Measurements from ENCODE around the gene DLGAP4. TPM values are rescaled to one million over a fixed set of nuclear protein-coding genes. Genes with fewer than 3 reads are reported as not detected.

The DLGAP4 gene
- total and polyA plus RNA-seq, 10 of the 15 experiments (the other 5 are each of a cell fraction or from before 2014, with no cell fraction given), result 0.42 to 43.3 (median 19.0) TPM

DNA sequence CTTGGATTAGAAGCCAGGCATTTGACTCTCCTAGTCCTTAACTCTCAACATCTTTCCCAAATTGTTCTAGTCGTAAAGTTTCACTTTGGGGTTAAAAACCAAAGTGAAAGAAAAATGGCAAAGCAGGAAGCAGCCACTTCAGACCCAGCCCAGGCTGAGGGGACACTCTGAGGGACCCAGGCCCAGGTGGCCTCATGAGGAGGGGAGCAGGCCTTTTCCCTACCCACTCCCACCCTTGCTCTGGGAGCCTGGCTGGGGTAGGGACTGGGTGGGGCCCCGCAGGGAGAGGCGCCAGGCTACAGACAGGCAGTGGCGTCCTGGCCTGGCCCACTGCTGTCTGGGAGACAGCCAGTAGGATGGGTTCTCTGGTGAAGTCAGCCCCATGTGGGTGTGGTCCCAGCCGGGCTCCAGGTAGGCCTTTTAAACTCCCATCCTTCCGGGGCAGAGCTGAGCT lies 166.5 kb downstream of the DLGAP4 start:
- peaks cover 40% of the 10 kb centered on the region for H3K79me2 ChIP-seq (ENCODE audit: control insufficient read depth, insufficient read depth, low read length)
- H3K4me2 ChIP-seq (ENCODE audit: control insufficient read depth, insufficient read depth), result peak overlapping the region; percentile 82
- FAIRE-seq (no peak), DNase-seq (ENCODE audit: low read depth, low spot score) (no peak), ATAC-seq (peak; percentile 78)
- no peaks in the 10 kb centered on the region for H3K9me3 ChIP-seq (replicated peaks; ENCODE audit: control insufficient read depth, insufficient read depth, low read length)
- H3K4me1 ChIP-seq (ENCODE audit: control insufficient read depth, insufficient read depth, low read length), result peaks cover 30% of the 10 kb centered on the region
- peak overlapping the region; percentile 10 for H3K4me3 ChIP-seq
- H4K20me1 ChIP-seq (ENCODE audit: control insufficient read depth, insufficient read depth), result no peaks in the 10 kb centered on the region
- POLR2A ChIA-PET, result interaction anchor here (0.9 to 1.8 kb wide), 4 partner anchors 10 to 98 kb away, joined by 3 to 9 read pairs (median 4); no protein-coding TSS in a partner anchor
- no TSS peak for BruUV-seq (replicated peaks)
- in situ Hi-C loops (cut with MboI), result no loop called here
- TF ChIP-seq SREBF2 (IDR thresholded peaks at IDR 0.05; ENCODE audit: low read length), result no peak
- TF ChIP-seq, protein P1, sequence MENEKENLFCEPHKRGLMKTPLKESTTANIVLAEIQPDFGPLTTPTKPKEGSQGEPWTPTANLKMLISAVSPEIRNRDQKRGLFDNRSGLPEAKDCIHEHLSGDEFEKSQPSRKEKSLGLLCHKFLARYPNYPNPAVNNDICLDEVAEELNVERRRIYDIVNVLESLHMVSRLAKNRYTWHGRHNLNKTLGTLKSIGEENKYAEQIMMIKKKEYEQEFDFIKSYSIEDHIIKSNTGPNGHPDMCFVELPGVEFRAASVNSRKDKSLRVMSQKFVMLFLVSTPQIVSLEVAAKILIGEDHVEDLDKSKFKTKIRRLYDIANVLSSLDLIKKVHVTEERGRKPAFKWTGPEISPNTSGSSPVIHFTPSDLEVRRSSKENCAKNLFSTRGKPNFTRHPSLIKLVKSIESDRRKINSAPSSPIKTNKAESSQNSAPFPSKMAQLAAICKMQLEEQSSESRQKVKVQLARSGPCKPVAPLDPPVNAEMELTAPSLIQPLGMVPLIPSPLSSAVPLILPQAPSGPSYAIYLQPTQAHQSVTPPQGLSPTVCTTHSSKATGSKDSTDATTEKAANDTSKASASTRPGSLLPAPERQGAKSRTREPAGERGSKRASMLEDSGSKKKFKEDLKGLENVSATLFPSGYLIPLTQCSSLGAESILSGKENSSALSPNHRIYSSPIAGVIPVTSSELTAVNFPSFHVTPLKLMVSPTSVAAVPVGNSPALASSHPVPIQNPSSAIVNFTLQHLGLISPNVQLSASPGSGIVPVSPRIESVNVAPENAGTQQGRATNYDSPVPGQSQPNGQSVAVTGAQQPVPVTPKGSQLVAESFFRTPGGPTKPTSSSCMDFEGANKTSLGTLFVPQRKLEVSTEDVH (IDR thresholded peaks at IDR 0.05; ENCODE audit: low read depth, partially characterized antibody), result no peak
- peak; percentile 37; the same call in 1 of the 2 replicates for TF ChIP-seq POLR2AphosphoS5 (IDR thresholded peaks at IDR 0.05; ENCODE audit: low read length)
- TF ChIP-seq YY1 (IDR thresholded peaks at IDR 0.05; ENCODE audit: low read depth, low read length), result 0 out of 2 replicates have a peak, but pooled peaks have one; percentile 13
- TF ChIP-seq, protein P2, sequence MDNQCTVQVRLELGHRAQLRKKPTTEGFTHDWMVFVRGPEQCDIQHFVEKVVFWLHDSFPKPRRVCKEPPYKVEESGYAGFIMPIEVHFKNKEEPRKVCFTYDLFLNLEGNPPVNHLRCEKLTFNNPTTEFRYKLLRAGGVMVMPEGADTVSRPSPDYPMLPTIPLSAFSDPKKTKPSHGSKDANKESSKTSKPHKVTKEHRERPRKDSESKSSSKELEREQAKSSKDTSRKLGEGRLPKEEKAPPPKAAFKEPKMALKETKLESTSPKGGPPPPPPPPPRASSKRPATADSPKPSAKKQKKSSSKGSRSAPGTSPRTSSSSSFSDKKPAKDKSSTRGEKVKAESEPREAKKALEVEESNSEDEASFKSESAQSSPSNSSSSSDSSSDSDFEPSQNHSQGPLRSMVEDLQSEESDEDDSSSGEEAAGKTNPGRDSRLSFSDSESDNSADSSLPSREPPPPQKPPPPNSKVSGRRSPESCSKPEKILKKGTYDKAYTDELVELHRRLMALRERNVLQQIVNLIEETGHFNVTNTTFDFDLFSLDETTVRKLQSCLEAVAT (IDR thresholded peaks at IDR 0.05), result no peak
- peak; percentile 76 for TF ChIP-seq POLR2A (IDR thresholded peaks at IDR 0.05; ENCODE audit: low read depth, low read length)
- 17% methylated on average over 2 of the region's 6 CpGs for WGBS (ENCODE audit: insufficient coverage, insufficient replicate concordance, low lambda C conversion rate, missing lambda C conversion rate)
- peak overlapping the region; percentile 65 for H3K9ac ChIP-seq (ENCODE audit: control insufficient read depth, insufficient read depth, low read length)
- intact Hi-C loops (cut with micrococcal nuclease; ENCODE audit: unreplicated experiment), result no loop called here
- H3K36me3 ChIP-seq (ENCODE audit: control insufficient read depth in 2 of 2, insufficient read depth in 2 of 2, low read length in 1 of 2), result no peaks in the 10 kb centered on the region; a peak in 1 of 4 replicates
- H3K27ac ChIP-seq (ENCODE audit: control insufficient read depth, insufficient read depth), result peak overlapping the region; percentile 74
- CTCF ChIA-PET, result interaction anchor here (0.7 to 2.7 kb wide), 7 partner anchors 8 to 34 kb away, joined by 3 to 11 read pairs (median 5); no protein-coding TSS in a partner anchor
- SMC1A ChIA-PET (ENCODE audit: uncharacterized antibody, unreplicated experiment), result interaction anchor here (0.6 to 3.5 kb wide), 9 partner anchors 10 to 263 kb away, joined by 3 to 17 read pairs (median 3); no protein-coding TSS in a partner anchor
- H2AFZ ChIP-seq (ENCODE audit: control insufficient read depth, low read depth, low read length), result peak overlapping the region; percentile 68
- RAD21 ChIA-PET (ENCODE audit: unreplicated experiment), result interaction anchor here (0.7 to 2.0 kb wide), 3 partner anchors 13 to 272 kb away, joined by 3 to 7 read pairs (median 3); no protein-coding TSS in a partner anchor
- H3K27me3 ChIP-seq (replicated peaks in 1 of 2; ENCODE audit: control insufficient read depth in 2 of 2, insufficient read depth in 2 of 2, low read length in 1 of 2), result no peaks in the 10 kb centered on the region

Measured in GM12878 (cell line).